T-helper 1 cell (primary cell): Measurements from ENCODE around the gene SYT14.

Source experiments
- DNase-seq, 5 donors: peaks; one replicate each; pipeline ENCODE4 v3.0.0-alpha.2; 2012 to 2020

Gene SYT14

GRCh38 chr1:210214573-210215409, 276.8 kb downstream of the SYT14 start:
- no peak for DNase-seq

GRCh38 chr1:210217482-210217881, 279.5 kb downstream of the SYT14 start:
- no peak for DNase-seq

- DNase-seq, result no peak
These were observed 280.0 kb downstream of the SYT14 start for GRCh38 chr1:210218047-210218446.
